GM12878 (cell line): ENCODE results near the gene HMOX2. TPM values are rescaled to one million over a fixed set of nuclear protein-coding genes. Genes with fewer than 3 reads are reported as not detected.

ENCODE experiments used
- ATAC-seq: fragments of 200-7000 bp; cut with Tn5 transposase; 3 replicates; pipeline ENCODE4 v1.9.1; 2020; ENCODE audit warnings: mild to moderate bottlenecking, moderate library complexity
- BruUV-seq: library from RNA; stranded (reverse); fragments of 400-500 nt; replicated peaks from 2 replicates; lab custom pipeline; 2021; lab: Mats Ljungman, UMichigan
- CTCF ChIA-PET: fragments of 300-600 bp; sonication (Branson Sonifier 250); formaldehyde crosslinking; extraction: SDS; loops from one replicate; lab custom pipeline; 2021; ENCODE audit warnings: inconsistent platforms; lab: Yijun Ruan, JAX
- POLR2A ChIA-PET: fragments of 350-600 bp; formaldehyde crosslinking; extraction: SDS; loops from one replicate; lab custom pipeline; 2021; ENCODE audit warnings: inconsistent platforms; lab: Charles Lee
- RAD21 ChIA-PET: fragments of 300-600 bp; sonication (Branson Sonifier 250); formaldehyde crosslinking; loops from one replicate; lab custom pipeline; 2023; ENCODE audit warnings: antibody characterized with exemption; ENCODE audit not compliant: unreplicated experiment; lab: Charles Lee
- SMC1A ChIA-PET: fragments of 300-600 bp; sonication (Branson Sonifier 250); formaldehyde crosslinking; loops from one replicate; lab custom pipeline; 2023; ENCODE audit not compliant: unreplicated experiment, uncharacterized antibody; lab: Charles Lee
- DNase-seq: peaks from one replicate; pipeline ENCODE4 v3.0.0-alpha.2; 2011; ENCODE audit warnings: low read depth, low spot score
- FAIRE-seq: peaks from 3 replicates; lab custom pipeline; 2011; peaks lifted over from hg19 to GRCh38; lab: Jason Lieb, UNC
- H2AFZ ChIP-seq: 2 replicates; pipeline ENCODE4 v1.6.0; 2011; ENCODE audit warnings: low read depth, low read length, control low read depth; ENCODE audit not compliant: control insufficient read depth
- H3K27ac ChIP-seq: 2 replicates; pipeline ENCODE4 v1.5.1; 2011; ENCODE audit warnings: control low read depth; ENCODE audit not compliant: control insufficient read depth, insufficient read depth
- H3K27me3 ChIP-seq, 2 experiments: replicated peaks in 1 of 2; 2 replicates each; pipeline versions ENCODE4 v1.6.0 to v1.6.1; 2011; ENCODE audit warnings: low read length in 1 of 2; ENCODE audit not compliant: control insufficient read depth in 2 of 2, insufficient read depth in 2 of 2
- H3K36me3 ChIP-seq, 2 experiments: 2 replicates each; pipeline ENCODE4 v1.5.1; 2011; ENCODE audit warnings: low read length in 1 of 2; ENCODE audit not compliant: control insufficient read depth in 2 of 2, insufficient read depth in 2 of 2
- H3K4me1 ChIP-seq: 2 replicates; pipeline ENCODE4 v1.6.1; 2011; ENCODE audit warnings: mild to moderate bottlenecking, low read length, moderate library complexity, mixed read lengths; ENCODE audit not compliant: control insufficient read depth, insufficient read depth
- H3K4me2 ChIP-seq: 2 replicates; pipeline ENCODE4 v1.6.0; 2011; ENCODE audit warnings: control low read depth; ENCODE audit not compliant: control insufficient read depth, insufficient read depth
- H3K4me3 ChIP-seq: fragments of 200-600 bp; sonication (generic); 2 replicates; pipeline ENCODE4 v1.5.1; 2016
- H3K79me2 ChIP-seq: 2 replicates; pipeline ENCODE4 v1.6.0; 2011; ENCODE audit warnings: low read length; ENCODE audit not compliant: control insufficient read depth, insufficient read depth
- H3K9ac ChIP-seq: 2 replicates; pipeline ENCODE4 v1.8.0; 2011; ENCODE audit warnings: low read length, control low read depth, mixed read lengths; ENCODE audit not compliant: control insufficient read depth, insufficient read depth
- H3K9me3 ChIP-seq: replicated peaks from 3 replicates; pipeline ENCODE4 v1.5.1; 2011; ENCODE audit warnings: mild to moderate bottlenecking, low read length; ENCODE audit not compliant: control insufficient read depth, insufficient read depth
- H4K20me1 ChIP-seq: 2 replicates; pipeline ENCODE4 v1.6.0; 2011; ENCODE audit not compliant: control insufficient read depth, insufficient read depth
- CBX5 ChIP-seq: sonication (generic); IDR thresholded peaks from 2 replicates; pipeline ENCODE4 v1.6.1; 2016; ENCODE audit warnings: low read depth, moderate library complexity, mild to moderate bottlenecking, inconsistent platforms
- EZH2 ChIP-seq: IDR thresholded peaks from 2 replicates; pipeline ENCODE4 v1.6.1; 2012; ENCODE audit warnings: low read depth, mild to moderate bottlenecking, control low read depth, inconsistent platforms, low read length, borderline replicate concordance; ENCODE audit not compliant: control insufficient read depth
- FOXK2 ChIP-seq: fragments of 450-650 bp; IDR thresholded peaks from 2 replicates; pipeline ENCODE4 v1.6.1; 2017; ENCODE audit warnings: mild to moderate bottlenecking, moderate library complexity
- IKZF2 ChIP-seq, 2 experiments: fragments of 450-650 bp; IDR thresholded peaks; 2 replicates each; pipeline ENCODE4 v1.6.1; 2017; ENCODE audit warnings: mild to moderate bottlenecking in 2 of 2, moderate library complexity in 2 of 2
- POLR2A ChIP-seq: IDR thresholded peaks from 2 replicates; pipeline ENCODE4 v1.6.1; 2011; ENCODE audit warnings: low read depth, mild to moderate bottlenecking, low read length
- SKIL ChIP-seq: fragments of 450-650 bp; IDR thresholded peaks from 2 replicates; pipeline ENCODE4 v1.6.1; 2017; ENCODE audit warnings: mild to moderate bottlenecking, low read depth, inconsistent platforms; ENCODE audit not compliant: poor library complexity, severe bottlenecking
- SPI1 ChIP-seq: IDR thresholded peaks from 2 replicates; pipeline ENCODE4 v1.6.1; 2011; ENCODE audit warnings: low read depth, mild to moderate bottlenecking, low read length, moderate library complexity, borderline replicate concordance; ENCODE audit not compliant: insufficient read depth
- ZSCAN29 ChIP-seq: fragments of 450-650 bp; IDR thresholded peaks from 2 replicates; pipeline ENCODE4 v1.6.1; 2017; ENCODE audit warnings: mild to moderate bottlenecking, moderate library complexity
- WGBS: methylation state at CpG from one replicate; pipeline ENCODE4 v1.1.6; 2016; ENCODE audit warnings: low lambda C conversion rate; ENCODE audit not compliant: insufficient replicate concordance, insufficient coverage; ENCODE audit errors: missing lambda C conversion rate; 5-methylcytosine and 5-hydroxymethylcytosine counted together
- in situ Hi-C: fragments of 300-500 bp; cut with MboI; formaldehyde crosslinking; loops from 9 replicates; pipeline ENCODE4 v1.14.3; 2018; ENCODE audit warnings: mixed read lengths
- intact Hi-C: fragments of 100-400 bp; cut with micrococcal nuclease; formaldehyde crosslinking; loops from one replicate; pipeline ENCODE4 v1.14.2; 2022; ENCODE audit not compliant: unreplicated experiment
- polyA plus RNA-seq, 11 experiments: library from polyadenylated mRNA; depleted of rRNA in 4 of 11; unstranded in 6 of 11; stranded (reverse) in 5 of 11; fragments of >200 nt; fragmentation: Nextera tagmentation in 4 of 11; fragmentation: Illumina TruSeq in 1 of 11; extraction: Ambion mirVana in 4 of 11; extraction: Trizol in 1 of 11; gene quantifications; 1 replicate in 1 of 11; 2 replicates in 10 of 11; pipeline versions ENCODE4 v1.2.1 to v1.2.3, GENCODE V29; 2011 to 2016; ENCODE audit warnings: inconsistent platforms in 2 of 11, missing spikeins in 2 of 11, low read depth in 1 of 11
- total RNA-seq, 4 experiments: library from RNA; depleted of rRNA in 3 of 4; stranded (reverse); fragments of >200 nt in 3 of 4; fragmentation: Illumina TruSeq in 1 of 4; extraction: Trizol in 1 of 4; gene quantifications; 2 replicates each; pipeline versions ENCODE4 v1.2.1 to v1.2.3, GENCODE V29; 2013 to 2021
- TF ChIP-seq, protein P1 (sequence below): IDR thresholded peaks from 2 replicates; pipeline ENCODE4 v1.6.1; 2012; ENCODE audit warnings: improper control_type of control experiment, low read depth, low read length; ENCODE audit not compliant: insufficient replicate concordance
- TF ChIP-seq, protein P2 (sequence below): fragments of 450-650 bp; IDR thresholded peaks from 2 replicates; pipeline ENCODE4 v1.6.1; 2017; ENCODE audit warnings: borderline replicate concordance

HMOX2 gene
- total and polyA plus RNA-seq, 10 of the 15 experiments (the other 5 are each of a cell fraction or from before 2014, with no cell fraction given): 26.4 to 111 (median 57.8) TPM

- TF ChIP-seq, protein P1, sequence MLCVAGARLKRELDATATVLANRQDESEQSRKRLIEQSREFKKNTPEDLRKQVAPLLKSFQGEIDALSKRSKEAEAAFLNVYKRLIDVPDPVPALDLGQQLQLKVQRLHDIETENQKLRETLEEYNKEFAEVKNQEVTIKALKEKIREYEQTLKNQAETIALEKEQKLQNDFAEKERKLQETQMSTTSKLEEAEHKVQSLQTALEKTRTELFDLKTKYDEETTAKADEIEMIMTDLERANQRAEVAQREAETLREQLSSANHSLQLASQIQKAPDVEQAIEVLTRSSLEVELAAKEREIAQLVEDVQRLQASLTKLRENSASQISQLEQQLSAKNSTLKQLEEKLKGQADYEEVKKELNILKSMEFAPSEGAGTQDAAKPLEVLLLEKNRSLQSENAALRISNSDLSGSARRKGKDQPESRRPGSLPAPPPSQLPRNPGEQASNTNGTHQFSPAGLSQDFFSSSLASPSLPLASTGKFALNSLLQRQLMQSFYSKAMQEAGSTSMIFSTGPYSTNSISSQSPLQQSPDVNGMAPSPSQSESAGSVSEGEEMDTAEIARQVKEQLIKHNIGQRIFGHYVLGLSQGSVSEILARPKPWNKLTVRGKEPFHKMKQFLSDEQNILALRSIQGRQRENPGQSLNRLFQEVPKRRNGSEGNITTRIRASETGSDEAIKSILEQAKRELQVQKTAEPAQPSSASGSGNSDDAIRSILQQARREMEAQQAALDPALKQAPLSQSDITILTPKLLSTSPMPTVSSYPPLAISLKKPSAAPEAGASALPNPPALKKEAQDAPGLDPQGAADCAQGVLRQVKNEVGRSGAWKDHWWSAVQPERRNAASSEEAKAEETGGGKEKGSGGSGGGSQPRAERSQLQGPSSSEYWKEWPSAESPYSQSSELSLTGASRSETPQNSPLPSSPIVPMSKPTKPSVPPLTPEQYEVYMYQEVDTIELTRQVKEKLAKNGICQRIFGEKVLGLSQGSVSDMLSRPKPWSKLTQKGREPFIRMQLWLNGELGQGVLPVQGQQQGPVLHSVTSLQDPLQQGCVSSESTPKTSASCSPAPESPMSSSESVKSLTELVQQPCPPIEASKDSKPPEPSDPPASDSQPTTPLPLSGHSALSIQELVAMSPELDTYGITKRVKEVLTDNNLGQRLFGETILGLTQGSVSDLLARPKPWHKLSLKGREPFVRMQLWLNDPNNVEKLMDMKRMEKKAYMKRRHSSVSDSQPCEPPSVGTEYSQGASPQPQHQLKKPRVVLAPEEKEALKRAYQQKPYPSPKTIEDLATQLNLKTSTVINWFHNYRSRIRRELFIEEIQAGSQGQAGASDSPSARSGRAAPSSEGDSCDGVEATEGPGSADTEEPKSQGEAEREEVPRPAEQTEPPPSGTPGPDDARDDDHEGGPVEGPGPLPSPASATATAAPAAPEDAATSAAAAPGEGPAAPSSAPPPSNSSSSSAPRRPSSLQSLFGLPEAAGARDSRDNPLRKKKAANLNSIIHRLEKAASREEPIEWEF: no peak
- TF ChIP-seq POLR2A: no peak
These were observed 33.8 kb upstream of the HMOX2 start (continued) for GRCh38 chr16:4442371-4442770.

- ChIA-PET RAD21 (no interaction called here), SMC1A (no interaction called here), CTCF (no interaction called here), POLR2A (no interaction called here)
- Histone ChIP-seq H4K20me1 (no peaks in the 10 kb centered on the region; the same call in 1 of the 2 replicates), H3K4me1 (no peaks in the 10 kb centered on the region), H3K79me2 (no peaks in the 10 kb centered on the region), H3K4me2 (no peak overlapping the region), H3K9ac (no peak overlapping the region), H2AFZ (no peak overlapping the region), H3K36me3 (peaks cover 23 to 40% of the 10 kb centered on the region in 2 experiments), H3K9me3 (no peaks in the 10 kb centered on the region), H3K4me3 (no peak overlapping the region), H3K27ac (no peak overlapping the region), H3K27me3 (no peaks in the 10 kb centered on the region)
- ATAC-seq (no peak), FAIRE-seq (no peak), DNase-seq (no peak)
- TF ChIP-seq CBX5: no peak
- no peak for TF ChIP-seq IKZF2 (IDR thresholded peaks at IDR 0.05)
- no peak for TF ChIP-seq ZSCAN29
- TF ChIP-seq, protein P2, sequence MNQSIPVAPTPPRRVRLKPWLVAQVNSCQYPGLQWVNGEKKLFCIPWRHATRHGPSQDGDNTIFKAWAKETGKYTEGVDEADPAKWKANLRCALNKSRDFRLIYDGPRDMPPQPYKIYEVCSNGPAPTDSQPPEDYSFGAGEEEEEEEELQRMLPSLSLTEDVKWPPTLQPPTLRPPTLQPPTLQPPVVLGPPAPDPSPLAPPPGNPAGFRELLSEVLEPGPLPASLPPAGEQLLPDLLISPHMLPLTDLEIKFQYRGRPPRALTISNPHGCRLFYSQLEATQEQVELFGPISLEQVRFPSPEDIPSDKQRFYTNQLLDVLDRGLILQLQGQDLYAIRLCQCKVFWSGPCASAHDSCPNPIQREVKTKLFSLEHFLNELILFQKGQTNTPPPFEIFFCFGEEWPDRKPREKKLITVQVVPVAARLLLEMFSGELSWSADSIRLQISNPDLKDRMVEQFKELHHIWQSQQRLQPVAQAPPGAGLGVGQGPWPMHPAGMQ: no peak
- no peak for TF ChIP-seq FOXK2
- TF ChIP-seq EZH2: no peak
- no peak for TF ChIP-seq SPI1
- TF ChIP-seq POLR2A: no peak
- TF ChIP-seq SKIL: no peak
- no TSS peak for BruUV-seq
- in situ Hi-C loops: no loop called here
- intact Hi-C loops: no loop called here
- WGBS: 84% methylated on average over 5 of the region's 5 CpGs
These were observed 32.9 kb upstream of the HMOX2 start for GRCh38 chr16:4443271-4443670.
